ENCODE measurements around the gene POC1A. TPM values are rescaled to one million over a fixed set of nuclear protein-coding genes. Genes with fewer than 3 reads are reported as not detected.

Gene POC1A
- total RNA-seq, 2 donors from 2014 or later: 2.5 to 5.3 TPM

- Histone ChIP-seq H3K4me3 (no peak overlapping the region), H3K9me3 (no peaks in the 10 kb centered on the region), H3K36me3 (no peaks in the 10 kb centered on the region), H3K27ac (peak overlapping the region in 1 of 2 donors; percentile 43), H3K4me1 (replicated peaks) (no peaks in the 10 kb centered on the region), H3K27me3 (replicated peaks; ENCODE audit: insufficient read depth) (no peaks in the 10 kb centered on the region)
- intact Hi-C loops (cut with DNase I): no loop called here
- TF ChIP-seq CTCF (IDR thresholded peaks at IDR 0.05): no peak
- no peak for TF ChIP-seq POLR2AphosphoS5 (IDR thresholded peaks at IDR 0.05)
- no peak for TF ChIP-seq POLR2A (IDR thresholded peaks at IDR 0.05)
- 87% methylated on average over 8 of the region's 8 CpGs for WGBS
- DNase-seq (ENCODE audit: low spot score): no peak
Measured at GRCh38 chr3:52090933-52091468, 63.2 kb downstream of the POC1A start.

- Histone ChIP-seq H3K4me1 (replicated peaks) (no peaks in the 10 kb centered on the region), H3K9me3 (no peaks in the 10 kb centered on the region), H3K27ac (peak overlapping the region; percentile 22 to 43), H3K4me3 (no peak overlapping the region), H3K27me3 (replicated peaks; ENCODE audit: insufficient read depth) (no peaks in the 10 kb centered on the region), H3K36me3 (no peaks in the 10 kb centered on the region)
- 69% methylated on average over 12 of the region's 12 CpGs for WGBS
- no peak for TF ChIP-seq POLR2AphosphoS5 (IDR thresholded peaks at IDR 0.05)
- TF ChIP-seq CTCF (IDR thresholded peaks at IDR 0.05): no peak
- TF ChIP-seq POLR2A (IDR thresholded peaks at IDR 0.05): no peak
- no peak for DNase-seq (ENCODE audit: low spot score)
- intact Hi-C loops (cut with DNase I): no loop called here
Measured at GRCh38 chr3:52090131-52090932, 63.9 kb downstream of the POC1A start.

GRCh38 chr3:52089691-52090090 is 64.5 kb downstream of the POC1A start:
- Histone ChIP-seq H3K27ac (peak overlapping the region in 1 of 2 donors; percentile 43), H3K9me3 (no peaks in the 10 kb centered on the region), H3K27me3 (replicated peaks; ENCODE audit: insufficient read depth) (no peaks in the 10 kb centered on the region), H3K36me3 (no peaks in the 10 kb centered on the region), H3K4me1 (replicated peaks) (no peaks in the 10 kb centered on the region), H3K4me3 (no peak overlapping the region)
- WGBS: 80% methylated on average over 4 of the region's 4 CpGs
- intact Hi-C loops (cut with DNase I): no loop called here
- no peak for DNase-seq (ENCODE audit: low spot score)
- TF ChIP-seq CTCF (IDR thresholded peaks at IDR 0.05) (no peak), POLR2AphosphoS5 (IDR thresholded peaks at IDR 0.05) (no peak), POLR2A (IDR thresholded peaks at IDR 0.05) (no peak)

- Histone ChIP-seq H3K4me1 (replicated peaks) (no peaks in the 10 kb centered on the region), H3K9me3 (no peaks in the 10 kb centered on the region), H3K27me3 (replicated peaks; ENCODE audit: insufficient read depth) (no peaks in the 10 kb centered on the region), H3K4me3 (no peak overlapping the region), H3K36me3 (no peaks in the 10 kb centered on the region), H3K27ac (no peak overlapping the region)
- intact Hi-C loops (cut with DNase I): no loop called here
- WGBS: 83% methylated on average over 17 of the region's 17 CpGs
- TF ChIP-seq POLR2AphosphoS5 (IDR thresholded peaks at IDR 0.05): no peak
- TF ChIP-seq POLR2A (IDR thresholded peaks at IDR 0.05): no peak
- TF ChIP-seq CTCF (IDR thresholded peaks at IDR 0.05): no peak
- no peak for DNase-seq (ENCODE audit: low spot score)
Measured at GRCh38 chr3:52088445-52089367, 65.5 kb downstream of the POC1A start.
